PFSK-1 (cell line): ENCODE data around the gene SAG.

Experiments used
- POLR2AphosphoS5 ChIP-seq: IDR thresholded peaks from 2 replicates; pipeline ENCODE4 v1.6.1; 2012; ENCODE audit warnings: low read depth, mild to moderate bottlenecking, control low read depth, low read length, moderate library complexity
- SIN3A ChIP-seq: IDR thresholded peaks from 2 replicates; pipeline ENCODE4 v1.6.1; 2012; ENCODE audit warnings: mild to moderate bottlenecking, low read length, moderate library complexity, borderline replicate concordance; ENCODE audit not compliant: insufficient read depth
- TAF1 ChIP-seq: IDR thresholded peaks from 2 replicates; pipeline ENCODE4 v1.6.1; 2012; ENCODE audit warnings: low read length, control low read depth, borderline replicate concordance; ENCODE audit not compliant: insufficient read depth
- TF ChIP-seq, protein P1 (sequence below), 2 experiments: IDR thresholded peaks; 2 replicates each; pipeline versions ENCODE4 v1.6.1 to v1.8.0; 2011 to 2012; ENCODE audit warnings: low read depth in 2 of 2, low read length in 2 of 2, control low read depth in 1 of 2, inconsistent platforms in 1 of 2, mild to moderate bottlenecking in 1 of 2, moderate library complexity in 1 of 2; ENCODE audit not compliant: insufficient read depth in 1 of 2

DNA sequence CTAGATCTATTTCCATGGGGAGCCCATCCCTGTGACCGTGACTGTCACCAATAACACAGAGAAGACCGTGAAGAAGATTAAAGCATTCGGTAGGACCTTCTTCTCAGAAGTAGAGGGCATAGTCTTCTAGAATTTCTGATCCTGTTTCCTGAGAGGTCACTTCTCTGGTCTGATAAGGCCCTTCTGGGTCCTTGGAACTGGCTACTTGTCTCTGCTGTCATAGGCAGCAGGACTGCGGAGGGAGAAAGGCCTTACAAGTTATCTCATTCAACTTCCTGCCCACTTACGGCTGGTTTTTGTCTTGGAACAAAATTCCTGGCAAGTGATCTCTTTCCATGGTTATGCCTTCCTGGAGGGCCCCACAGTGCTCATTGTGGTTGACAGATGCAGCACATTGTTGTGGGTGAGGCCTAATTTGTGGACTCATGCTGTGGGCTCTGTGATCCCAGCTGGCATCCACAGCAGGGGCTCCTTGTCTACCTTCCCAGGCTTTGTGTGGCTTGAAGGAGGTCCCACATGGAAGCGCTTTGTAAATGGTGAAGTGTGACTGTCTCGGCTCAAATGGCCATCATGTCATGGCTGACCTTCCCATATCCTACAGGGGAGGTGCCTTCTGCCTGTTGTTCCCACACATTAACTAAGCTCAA, 22.0 kb downstream of the SAG start:
- TF ChIP-seq POLR2AphosphoS5 (no peak), TAF1 (no peak), SIN3A (no peak)
- TF ChIP-seq, protein P1, sequence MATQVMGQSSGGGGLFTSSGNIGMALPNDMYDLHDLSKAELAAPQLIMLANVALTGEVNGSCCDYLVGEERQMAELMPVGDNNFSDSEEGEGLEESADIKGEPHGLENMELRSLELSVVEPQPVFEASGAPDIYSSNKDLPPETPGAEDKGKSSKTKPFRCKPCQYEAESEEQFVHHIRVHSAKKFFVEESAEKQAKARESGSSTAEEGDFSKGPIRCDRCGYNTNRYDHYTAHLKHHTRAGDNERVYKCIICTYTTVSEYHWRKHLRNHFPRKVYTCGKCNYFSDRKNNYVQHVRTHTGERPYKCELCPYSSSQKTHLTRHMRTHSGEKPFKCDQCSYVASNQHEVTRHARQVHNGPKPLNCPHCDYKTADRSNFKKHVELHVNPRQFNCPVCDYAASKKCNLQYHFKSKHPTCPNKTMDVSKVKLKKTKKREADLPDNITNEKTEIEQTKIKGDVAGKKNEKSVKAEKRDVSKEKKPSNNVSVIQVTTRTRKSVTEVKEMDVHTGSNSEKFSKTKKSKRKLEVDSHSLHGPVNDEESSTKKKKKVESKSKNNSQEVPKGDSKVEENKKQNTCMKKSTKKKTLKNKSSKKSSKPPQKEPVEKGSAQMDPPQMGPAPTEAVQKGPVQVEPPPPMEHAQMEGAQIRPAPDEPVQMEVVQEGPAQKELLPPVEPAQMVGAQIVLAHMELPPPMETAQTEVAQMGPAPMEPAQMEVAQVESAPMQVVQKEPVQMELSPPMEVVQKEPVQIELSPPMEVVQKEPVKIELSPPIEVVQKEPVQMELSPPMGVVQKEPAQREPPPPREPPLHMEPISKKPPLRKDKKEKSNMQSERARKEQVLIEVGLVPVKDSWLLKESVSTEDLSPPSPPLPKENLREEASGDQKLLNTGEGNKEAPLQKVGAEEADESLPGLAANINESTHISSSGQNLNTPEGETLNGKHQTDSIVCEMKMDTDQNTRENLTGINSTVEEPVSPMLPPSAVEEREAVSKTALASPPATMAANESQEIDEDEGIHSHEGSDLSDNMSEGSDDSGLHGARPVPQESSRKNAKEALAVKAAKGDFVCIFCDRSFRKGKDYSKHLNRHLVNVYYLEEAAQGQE (IDR thresholded peaks at IDR 0.05; ENCODE audit: insufficient read depth in 1 of 2, low read depth in 2 of 2, low read length in 2 of 2): no peak
